Measurements from ENCODE around the gene CCDC97. TPM values are rescaled to one million over a fixed set of nuclear protein-coding genes. Genes with fewer than 3 reads are reported as not detected.

CCDC97 gene
- total and polyA plus RNA-seq, 2 donors: 10.8 to 15.4 TPM

DNA sequence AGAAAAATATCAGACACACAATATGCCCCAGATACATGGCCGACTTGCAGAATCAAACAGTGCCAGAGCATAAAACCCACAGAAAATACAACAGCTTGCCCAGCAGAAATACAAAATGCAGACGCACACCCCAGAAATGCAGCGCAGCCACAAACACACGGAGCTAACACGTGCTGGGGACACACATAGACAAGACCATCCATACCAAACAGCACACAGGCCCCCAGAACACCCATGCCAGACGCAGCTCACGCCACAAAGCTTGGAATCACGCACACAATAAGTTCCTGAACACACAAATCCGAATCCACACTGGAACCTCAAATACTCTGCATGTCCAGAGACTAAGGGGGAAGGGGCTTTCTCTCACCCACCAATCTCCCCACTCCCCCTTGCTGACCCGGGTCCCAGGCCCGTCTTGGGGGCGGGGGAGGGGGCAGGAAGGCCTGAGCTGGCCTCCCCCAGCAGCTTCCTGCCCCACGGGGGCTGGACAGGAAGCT, 17.2 kb downstream of the CCDC97 start:
- Histone ChIP-seq H3K4me3 (ENCODE audit: low read length in 2 of 2) (peak overlapping the region; percentile 5 to 19), H3K27me3 (ENCODE audit: control insufficient read depth in 2 of 2, insufficient read depth in 1 of 2, low read length in 1 of 2) (no peaks in the 10 kb centered on the region), H3K27ac (ENCODE audit: low read depth in 1 of 2, low read length in 1 of 2) (peak overlapping the region; percentile 41 to 68), H3K36me3 (ENCODE audit: control insufficient read depth in 2 of 2, insufficient read depth in 2 of 2, low read length in 1 of 2) (peaks cover 53 to 61% of the 10 kb centered on the region in 2 donors), H3K9me3 (ENCODE audit: control insufficient read depth in 2 of 2, insufficient read depth in 1 of 2, low read length in 1 of 2) (no peaks in the 10 kb centered on the region), H3K4me1 (ENCODE audit: control insufficient read depth in 2 of 2, insufficient read depth in 2 of 2, low read length in 2 of 2) (peaks cover 16 to 52% of the 10 kb centered on the region in 2 donors)
- WGBS: 13% methylated on average over 13 of the region's 13 CpGs
- DNase-seq (ENCODE audit: low read depth in 6 of 9, low spot score in 9 of 9): peak in 1 of 9 donors; percentile 27

DNA sequence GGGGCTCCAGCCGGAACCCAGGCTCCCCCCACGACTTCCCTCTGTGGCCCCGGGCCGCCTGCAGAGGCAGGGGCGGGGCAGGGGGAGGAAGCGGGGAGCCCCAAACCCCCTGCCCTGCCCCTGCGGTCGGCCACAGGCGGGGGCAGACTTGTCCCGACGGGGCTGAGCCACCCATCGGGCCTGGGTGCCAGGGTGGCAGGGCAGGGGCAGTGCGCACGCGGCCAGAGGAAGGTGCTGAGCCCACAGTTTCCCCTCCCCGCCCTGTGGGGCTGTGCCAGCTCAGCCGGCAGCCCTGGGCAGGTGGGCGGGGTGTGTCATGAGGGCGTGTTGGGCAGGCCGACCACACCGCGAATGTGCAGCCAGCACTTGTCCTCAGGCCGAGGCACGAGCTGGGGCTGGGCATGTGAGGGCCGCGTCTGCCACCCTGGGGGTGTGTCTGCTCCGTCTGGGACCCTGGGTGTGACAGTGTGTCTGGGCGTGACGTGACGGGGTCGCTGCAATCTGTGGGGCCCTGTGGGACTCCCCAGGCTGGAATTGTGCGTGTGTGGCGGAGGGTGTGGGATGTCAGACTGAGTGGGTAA, 17.7 kb downstream of the CCDC97 start:
- H3K36me3 ChIP-seq (ENCODE audit: control insufficient read depth in 2 of 2, insufficient read depth in 2 of 2, low read length in 1 of 2): peaks cover 53 to 61% of the 10 kb centered on the region in 2 donors
- DNase-seq (ENCODE audit: low read depth in 6 of 9, low spot score in 9 of 9): peak in 1 of 9 donors; percentile 54
- peak overlapping the region; percentile 41 to 68 for H3K27ac ChIP-seq (ENCODE audit: low read depth in 1 of 2, low read length in 1 of 2)
- peak overlapping the region in 1 of 2 donors; percentile 19 for H3K4me3 ChIP-seq (ENCODE audit: low read length in 2 of 2)
- H3K27me3 ChIP-seq (ENCODE audit: control insufficient read depth in 2 of 2, insufficient read depth in 1 of 2, low read length in 1 of 2): no peaks in the 10 kb centered on the region
- no peaks in the 10 kb centered on the region for H3K9me3 ChIP-seq (ENCODE audit: control insufficient read depth in 2 of 2, insufficient read depth in 1 of 2, low read length in 1 of 2)
- WGBS: 15% methylated on average over 33 of the region's 33 CpGs
- peaks cover 16 to 52% of the 10 kb centered on the region in 2 donors for H3K4me1 ChIP-seq (ENCODE audit: control insufficient read depth in 2 of 2, insufficient read depth in 2 of 2, low read length in 2 of 2)

DNA sequence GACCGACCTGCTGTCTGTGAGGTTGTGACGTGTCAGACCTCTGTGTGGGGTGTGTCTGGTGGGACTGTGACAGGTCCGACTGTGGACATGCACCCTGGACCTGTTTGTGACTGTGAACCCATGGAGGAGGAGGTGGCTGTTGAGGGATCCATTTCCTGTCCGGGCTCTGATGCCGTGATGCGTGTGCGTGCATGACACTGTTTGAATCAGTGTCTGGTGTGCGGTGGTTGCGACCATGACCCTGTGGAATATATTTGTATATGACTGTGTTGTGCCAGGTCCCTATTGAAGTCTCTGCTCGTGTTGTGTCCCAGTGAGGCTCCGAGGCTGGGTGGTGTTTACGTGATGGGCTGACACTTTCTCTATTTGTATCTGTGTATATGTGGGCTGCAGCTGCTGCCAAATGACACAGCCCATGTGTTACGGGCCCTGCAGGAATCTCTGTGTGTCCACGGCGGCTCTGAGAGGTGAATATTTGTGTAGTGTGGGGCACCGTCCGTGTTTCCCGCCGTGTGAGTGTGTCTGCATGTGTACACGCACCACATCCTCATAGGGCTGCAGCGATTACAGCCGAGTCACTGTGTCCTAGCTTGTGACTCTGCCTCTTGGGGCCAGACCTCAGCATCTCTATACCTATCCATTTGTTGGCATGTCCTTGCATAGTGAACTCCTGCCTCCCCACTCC, 18.3 kb downstream of the CCDC97 start:
- Histone ChIP-seq H3K36me3 (ENCODE audit: control insufficient read depth in 2 of 2, insufficient read depth in 2 of 2, low read length in 1 of 2) (peaks cover 48 to 54% of the 10 kb centered on the region in 2 donors), H3K27ac (ENCODE audit: low read depth in 1 of 2, low read length in 1 of 2) (peak overlapping the region; percentile 3 to 36), H3K27me3 (ENCODE audit: control insufficient read depth in 2 of 2, insufficient read depth in 1 of 2, low read length in 1 of 2) (no peaks in the 10 kb centered on the region), H3K4me3 (ENCODE audit: low read length in 2 of 2) (no peak overlapping the region), H3K4me1 (ENCODE audit: control insufficient read depth in 2 of 2, insufficient read depth in 2 of 2, low read length in 2 of 2) (peaks cover 16 to 45% of the 10 kb centered on the region in 2 donors), H3K9me3 (ENCODE audit: control insufficient read depth in 2 of 2, insufficient read depth in 1 of 2, low read length in 1 of 2) (no peaks in the 10 kb centered on the region)
- WGBS: 60% methylated on average over 22 of the region's 22 CpGs
- DNase-seq (ENCODE audit: low read depth in 6 of 9, low spot score in 9 of 9): no peak

DNA sequence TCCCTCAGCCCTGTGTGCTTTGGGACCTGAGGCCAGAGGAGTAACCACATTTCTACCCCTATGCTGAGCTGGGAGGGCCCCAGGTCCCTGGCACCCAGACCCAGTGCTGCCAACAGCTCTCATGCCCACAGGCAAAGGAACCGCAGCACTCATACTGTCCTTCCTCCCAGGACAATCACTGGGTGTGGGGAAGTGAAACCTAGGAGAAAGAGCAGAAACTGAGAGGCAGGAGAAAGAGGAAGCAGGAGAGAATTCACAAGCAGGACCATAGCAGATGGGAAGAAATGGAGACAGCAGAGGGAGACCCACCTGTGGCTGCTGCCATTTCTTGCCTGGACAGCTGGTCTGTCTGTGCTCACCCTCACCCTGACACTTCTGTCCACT, 18.9 kb downstream of the CCDC97 start:
- Histone ChIP-seq H3K36me3 (ENCODE audit: control insufficient read depth in 2 of 2, insufficient read depth in 2 of 2, low read length in 1 of 2) (peaks cover 43 to 49% of the 10 kb centered on the region in 2 donors), H3K27ac (ENCODE audit: low read depth in 1 of 2, low read length in 1 of 2) (no peak overlapping the region), H3K27me3 (ENCODE audit: control insufficient read depth in 2 of 2, insufficient read depth in 1 of 2, low read length in 1 of 2) (no peaks in the 10 kb centered on the region), H3K4me3 (ENCODE audit: low read length in 2 of 2) (no peak overlapping the region), H3K4me1 (ENCODE audit: control insufficient read depth in 2 of 2, insufficient read depth in 2 of 2, low read length in 2 of 2) (peaks cover 16 to 40% of the 10 kb centered on the region in 2 donors), H3K9me3 (ENCODE audit: control insufficient read depth in 2 of 2, insufficient read depth in 1 of 2, low read length in 1 of 2) (no peaks in the 10 kb centered on the region)
- no peak for DNase-seq (ENCODE audit: low read depth in 6 of 9, low spot score in 9 of 9)
- 56% methylated on average over 1 of the region's 1 CpG for WGBS

DNA sequence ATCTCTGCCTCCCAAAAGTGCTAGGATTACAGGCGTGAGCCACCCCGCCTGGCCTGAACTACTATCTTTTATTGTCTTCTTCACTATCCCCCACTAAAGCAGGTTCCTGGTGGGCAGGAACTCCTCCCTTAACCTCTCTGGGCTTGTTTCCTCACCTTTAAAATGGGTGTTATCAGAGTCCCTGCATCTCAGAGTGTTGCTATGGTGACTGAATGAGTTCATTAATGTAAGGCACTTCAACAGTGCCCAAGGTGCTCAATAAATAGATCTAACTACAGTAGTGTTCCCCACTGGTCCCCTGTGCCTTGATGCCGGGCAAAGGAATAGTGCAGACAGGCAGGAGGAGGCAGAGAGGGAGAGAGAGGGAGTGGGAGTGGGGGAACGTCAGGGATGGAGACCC, 20.5 kb downstream of the CCDC97 start:
- Histone ChIP-seq H3K9me3 (ENCODE audit: control insufficient read depth in 2 of 2, insufficient read depth in 1 of 2, low read length in 1 of 2) (no peaks in the 10 kb centered on the region), H3K4me3 (ENCODE audit: low read length in 2 of 2) (no peak overlapping the region), H3K4me1 (ENCODE audit: control insufficient read depth in 2 of 2, insufficient read depth in 2 of 2, low read length in 2 of 2) (peaks cover 16 to 36% of the 10 kb centered on the region in 2 donors), H3K27ac (ENCODE audit: low read depth in 1 of 2, low read length in 1 of 2) (no peak overlapping the region), H3K27me3 (ENCODE audit: control insufficient read depth in 2 of 2, insufficient read depth in 1 of 2, low read length in 1 of 2) (no peaks in the 10 kb centered on the region), H3K36me3 (ENCODE audit: control insufficient read depth in 2 of 2, insufficient read depth in 2 of 2, low read length in 1 of 2) (peaks cover 38 to 45% of the 10 kb centered on the region in 2 donors)
- no peak for DNase-seq (ENCODE audit: low read depth in 6 of 9, low spot score in 9 of 9)
- 98% methylated on average over 4 of the region's 4 CpGs for WGBS

DNA sequence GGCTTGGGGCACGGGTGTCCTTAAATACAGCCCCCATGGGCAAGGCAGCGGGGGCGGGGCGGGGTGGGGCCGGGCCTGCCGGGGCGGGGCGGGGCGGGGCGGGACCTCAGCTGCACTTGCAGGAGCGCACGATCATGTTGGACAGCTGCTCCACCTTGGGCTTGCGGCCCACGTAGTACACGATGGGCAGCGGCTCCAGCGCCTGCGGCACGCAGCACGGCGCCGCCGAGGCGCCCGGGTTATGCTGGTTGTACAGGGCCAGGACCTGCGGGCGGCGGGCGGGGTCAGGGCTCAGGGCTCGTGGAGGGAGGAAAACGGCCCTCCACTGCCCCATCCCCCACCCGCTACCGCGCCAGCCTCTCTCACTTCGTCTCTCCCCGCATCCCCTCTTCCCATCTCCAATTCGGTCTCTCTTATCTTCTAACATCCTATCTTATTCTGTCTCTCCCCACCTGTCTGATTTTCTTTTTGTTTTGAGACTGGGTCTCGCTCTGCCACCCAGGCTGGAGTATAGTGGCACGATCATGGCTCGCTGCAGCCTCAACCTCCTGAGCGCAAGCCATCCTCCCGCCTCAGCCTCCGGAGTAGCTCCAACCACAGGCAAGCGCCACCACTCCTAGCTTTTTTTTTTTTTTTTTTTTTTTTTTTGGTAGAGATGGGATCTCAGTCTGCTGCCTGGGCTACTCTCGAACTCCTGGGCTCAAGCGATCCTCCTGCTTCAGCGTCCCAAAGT, 21.1 kb downstream of the CCDC97 start:
- Histone ChIP-seq H3K36me3 (ENCODE audit: control insufficient read depth in 2 of 2, insufficient read depth in 2 of 2, low read length in 1 of 2) (peaks cover 41 to 49% of the 10 kb centered on the region in 2 donors), H3K27ac (ENCODE audit: low read depth in 1 of 2, low read length in 1 of 2) (no peak overlapping the region), H3K4me1 (ENCODE audit: control insufficient read depth in 2 of 2, insufficient read depth in 2 of 2, low read length in 2 of 2) (peaks cover 16 to 32% of the 10 kb centered on the region in 2 donors), H3K27me3 (ENCODE audit: control insufficient read depth in 2 of 2, insufficient read depth in 1 of 2, low read length in 1 of 2) (no peaks in the 10 kb centered on the region), H3K9me3 (ENCODE audit: control insufficient read depth in 2 of 2, insufficient read depth in 1 of 2, low read length in 1 of 2) (no peaks in the 10 kb centered on the region), H3K4me3 (ENCODE audit: low read length in 2 of 2) (no peak overlapping the region)
- WGBS: 96% methylated on average over 47 of the region's 47 CpGs
- DNase-seq (ENCODE audit: low read depth in 6 of 9, low spot score in 9 of 9): no peak

DNA sequence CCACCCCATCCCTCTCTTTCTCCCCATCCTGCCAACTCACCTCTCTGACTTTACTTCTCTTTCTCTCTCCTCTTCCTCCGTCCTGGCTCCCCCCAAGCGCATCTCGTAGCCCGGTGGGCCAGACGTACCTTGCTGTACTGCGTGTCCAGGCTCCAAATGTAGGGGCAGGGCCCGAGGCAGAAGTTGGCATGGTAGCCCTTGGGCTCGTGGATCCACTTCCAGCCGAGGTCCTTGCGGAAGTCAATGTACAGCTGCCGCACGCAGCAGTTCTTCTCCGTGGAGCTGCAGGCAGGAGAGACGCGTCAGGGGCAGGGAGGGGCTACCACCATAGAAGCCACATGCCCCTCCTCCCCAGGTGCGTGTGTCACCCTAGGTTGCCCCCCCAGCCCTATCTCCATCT, 22.0 kb downstream of the CCDC97 start:
- Histone ChIP-seq H3K36me3 (ENCODE audit: control insufficient read depth in 2 of 2, insufficient read depth in 2 of 2, low read length in 1 of 2) (peaks cover 38 to 52% of the 10 kb centered on the region in 2 donors), H3K27me3 (ENCODE audit: control insufficient read depth in 2 of 2, insufficient read depth in 1 of 2, low read length in 1 of 2) (no peaks in the 10 kb centered on the region), H3K4me3 (ENCODE audit: low read length in 2 of 2) (no peak overlapping the region), H3K4me1 (ENCODE audit: control insufficient read depth in 2 of 2, insufficient read depth in 2 of 2, low read length in 2 of 2) (peaks cover 15 to 23% of the 10 kb centered on the region in 2 donors), H3K9me3 (ENCODE audit: control insufficient read depth in 2 of 2, insufficient read depth in 1 of 2, low read length in 1 of 2) (no peaks in the 10 kb centered on the region), H3K27ac (ENCODE audit: low read depth in 1 of 2, low read length in 1 of 2) (no peak overlapping the region)
- DNase-seq (ENCODE audit: low read depth in 6 of 9, low spot score in 9 of 9): no peak
- WGBS: 96% methylated on average over 16 of the region's 16 CpGs

DNA sequence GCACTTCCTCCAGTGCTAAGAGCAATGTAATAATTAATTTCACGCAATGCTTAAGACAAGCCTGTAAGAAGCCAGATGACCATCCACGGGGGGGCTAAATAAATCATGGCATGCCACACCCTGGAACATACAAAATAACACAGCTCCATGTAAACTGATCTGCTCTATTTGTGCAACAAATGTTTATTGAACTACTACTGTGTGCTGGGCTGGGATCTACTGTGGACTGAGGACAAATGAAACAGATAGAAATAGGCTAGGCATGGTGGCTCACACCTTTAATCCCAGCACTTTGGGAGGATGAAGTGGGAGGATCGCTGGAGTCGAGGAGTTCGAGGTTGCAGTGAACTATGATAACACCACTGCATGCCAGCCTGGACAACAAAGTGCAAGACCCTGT, 22.5 kb downstream of the CCDC97 start:
- Histone ChIP-seq H3K4me1 (ENCODE audit: control insufficient read depth in 2 of 2, insufficient read depth in 2 of 2, low read length in 2 of 2) (peaks cover 10 to 18% of the 10 kb centered on the region in 2 donors), H3K9me3 (ENCODE audit: control insufficient read depth in 2 of 2, insufficient read depth in 1 of 2, low read length in 1 of 2) (no peaks in the 10 kb centered on the region), H3K36me3 (ENCODE audit: control insufficient read depth in 2 of 2, insufficient read depth in 2 of 2, low read length in 1 of 2) (peaks cover 39 to 52% of the 10 kb centered on the region in 2 donors), H3K27me3 (ENCODE audit: control insufficient read depth in 2 of 2, insufficient read depth in 1 of 2, low read length in 1 of 2) (no peaks in the 10 kb centered on the region), H3K4me3 (ENCODE audit: low read length in 2 of 2) (no peak overlapping the region), H3K27ac (ENCODE audit: low read depth in 1 of 2, low read length in 1 of 2) (no peak overlapping the region)
- DNase-seq (ENCODE audit: low read depth in 6 of 9, low spot score in 9 of 9): no peak
- 96% methylated on average over 5 of the region's 5 CpGs for WGBS

DNA sequence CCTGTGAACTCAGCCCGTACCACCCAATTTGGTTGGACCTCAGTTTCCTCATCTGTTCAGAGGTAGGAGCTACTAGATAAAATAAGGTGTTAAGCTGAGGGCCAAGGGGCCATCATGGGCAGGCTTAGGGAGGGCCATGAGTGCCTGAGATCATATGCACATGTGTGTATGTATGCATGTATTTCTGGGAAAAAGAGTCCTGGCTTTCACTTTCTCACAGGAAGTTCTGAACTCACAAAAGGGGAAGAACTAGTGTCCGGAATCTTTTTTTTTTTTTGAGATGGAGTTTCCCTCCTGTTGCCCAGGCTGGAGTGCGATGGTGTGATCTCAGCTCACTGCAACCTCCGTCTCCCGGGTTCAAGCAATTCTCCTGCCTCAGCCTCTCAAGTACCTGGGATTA, 24.8 kb downstream of the CCDC97 start:
- no peaks in the 10 kb centered on the region for H3K9me3 ChIP-seq (ENCODE audit: control insufficient read depth in 2 of 2, insufficient read depth in 1 of 2, low read length in 1 of 2)
- 52% methylated on average over 5 of the region's 5 CpGs for WGBS
- H3K27me3 ChIP-seq (ENCODE audit: control insufficient read depth in 2 of 2, insufficient read depth in 1 of 2, low read length in 1 of 2): no peaks in the 10 kb centered on the region
- H3K27ac ChIP-seq (ENCODE audit: low read depth in 1 of 2, low read length in 1 of 2): no peak overlapping the region
- H3K36me3 ChIP-seq (ENCODE audit: control insufficient read depth in 2 of 2, insufficient read depth in 2 of 2, low read length in 1 of 2): peaks cover 38 to 46% of the 10 kb centered on the region in 2 donors
- H3K4me3 ChIP-seq (ENCODE audit: low read length in 2 of 2): no peak overlapping the region
- H3K4me1 ChIP-seq (ENCODE audit: control insufficient read depth in 2 of 2, insufficient read depth in 2 of 2, low read length in 2 of 2): peaks cover 0 to 4% of the 10 kb centered on the region in 2 donors
- DNase-seq (ENCODE audit: low read depth in 6 of 9, low spot score in 9 of 9): no peak

Measured in thymus (tissue), 11 donors.